ENCODE measurements around the gene ANKRD28. TPM values are rescaled to one million over a fixed set of nuclear protein-coding genes. Genes with fewer than 3 reads are reported as not detected.
A peak's percentile ranks its signal among the peaks of the same experiment; 100 is the strongest.

ANKRD28 gene
- total RNA-seq, 1 donor from 2014 or later = 21.6 TPM

- no peak for DNase-seq
- no peaks in the 10 kb centered on the region for H3K4me1 ChIP-seq
- intact Hi-C loops (cut with micrococcal nuclease) = no loop called here
- no peak for TF ChIP-seq CTCF (IDR thresholded peaks at IDR 0.05; ENCODE audit: borderline replicate concordance)
- H3K9me3 ChIP-seq (replicated peaks) = no peaks in the 10 kb centered on the region
- H3K36me3 ChIP-seq = peaks cover 65% of the 10 kb centered on the region
- no peak overlapping the region for H3K4me3 ChIP-seq
- no peaks in the 10 kb centered on the region for H3K27me3 ChIP-seq (ENCODE audit: low read depth)
- H3K27ac ChIP-seq (replicated peaks) = no peak overlapping the region
These were observed 107.0 kb downstream of the ANKRD28 start for GRCh38 chr3:15690748-15691147.

GRCh38 chr3:15690230-15690629 lies 107.5 kb downstream of the ANKRD28 start:
- H3K4me3 ChIP-seq = no peak overlapping the region
- intact Hi-C loops (cut with micrococcal nuclease) = no loop called here
- no peak for TF ChIP-seq CTCF (IDR thresholded peaks at IDR 0.05; ENCODE audit: borderline replicate concordance)
- no peaks in the 10 kb centered on the region for H3K27me3 ChIP-seq (ENCODE audit: low read depth)
- H3K9me3 ChIP-seq (replicated peaks) = no peaks in the 10 kb centered on the region
- H3K27ac ChIP-seq (replicated peaks) = no peak overlapping the region
- peaks cover 65% of the 10 kb centered on the region for H3K36me3 ChIP-seq
- H3K4me1 ChIP-seq = no peaks in the 10 kb centered on the region
- DNase-seq = no peak

- intact Hi-C loops (cut with micrococcal nuclease) = no loop called here
- Histone ChIP-seq H3K9me3 (replicated peaks) (no peaks in the 10 kb centered on the region), H3K4me1 (peaks cover 26% of the 10 kb centered on the region), H3K27ac (replicated peaks) (no peak overlapping the region), H3K36me3 (peaks cover 56% of the 10 kb centered on the region), H3K27me3 (ENCODE audit: low read depth) (no peaks in the 10 kb centered on the region), H3K4me3 (no peak overlapping the region)
- DNase-seq = no peak
- no peak for TF ChIP-seq CTCF (IDR thresholded peaks at IDR 0.05; ENCODE audit: borderline replicate concordance)
These were observed 111.9 kb downstream of the ANKRD28 start for GRCh38 chr3:15685927-15686326.

- peaks cover 48% of the 10 kb centered on the region for H3K36me3 ChIP-seq
- intact Hi-C loops (cut with micrococcal nuclease) = no loop called here
- no peaks in the 10 kb centered on the region for H3K27me3 ChIP-seq (ENCODE audit: low read depth)
- H3K4me3 ChIP-seq = no peak overlapping the region
- H3K4me1 ChIP-seq = peaks cover 26% of the 10 kb centered on the region
- H3K9me3 ChIP-seq (replicated peaks) = no peaks in the 10 kb centered on the region
- peak overlapping the region; percentile 28 for H3K27ac ChIP-seq (replicated peaks)
- no peak for TF ChIP-seq CTCF (IDR thresholded peaks at IDR 0.05; ENCODE audit: borderline replicate concordance)
- no peak for DNase-seq
These were observed 114.5 kb downstream of the ANKRD28 start for GRCh38 chr3:15683253-15683652.

- H3K27me3 ChIP-seq (ENCODE audit: low read depth) = no peaks in the 10 kb centered on the region
- peaks cover 26% of the 10 kb centered on the region for H3K4me1 ChIP-seq
- no peaks in the 10 kb centered on the region for H3K9me3 ChIP-seq (replicated peaks)
- no peak for TF ChIP-seq CTCF (IDR thresholded peaks at IDR 0.05; ENCODE audit: borderline replicate concordance)
- H3K4me3 ChIP-seq = no peak overlapping the region
- H3K27ac ChIP-seq (replicated peaks) = no peak overlapping the region
- DNase-seq = no peak
- peaks cover 48% of the 10 kb centered on the region for H3K36me3 ChIP-seq
- intact Hi-C loops (cut with micrococcal nuclease) = no loop called here
These were observed 115.1 kb downstream of the ANKRD28 start for GRCh38 chr3:15682561-15683185.

Measured in left ventricle myocardium inferior (tissue), 1 donor.